Stimulated activated CD8-positive, alpha-beta memory T cell treated with anti-CD3 and anti-CD28 coated beads, Interleukin-12 subunit alpha, Interleukin-12 subunit beta, amount 100 ng/mL, for 1 hour (primary cell): ENCODE data around the gene TTLL10.

Experiments used
- DNase-seq: peaks from one replicate; pipeline ENCODE4 v3.0.0-alpha.2; 2020; ENCODE audit warnings: low read depth

Gene TTLL10

DNA sequence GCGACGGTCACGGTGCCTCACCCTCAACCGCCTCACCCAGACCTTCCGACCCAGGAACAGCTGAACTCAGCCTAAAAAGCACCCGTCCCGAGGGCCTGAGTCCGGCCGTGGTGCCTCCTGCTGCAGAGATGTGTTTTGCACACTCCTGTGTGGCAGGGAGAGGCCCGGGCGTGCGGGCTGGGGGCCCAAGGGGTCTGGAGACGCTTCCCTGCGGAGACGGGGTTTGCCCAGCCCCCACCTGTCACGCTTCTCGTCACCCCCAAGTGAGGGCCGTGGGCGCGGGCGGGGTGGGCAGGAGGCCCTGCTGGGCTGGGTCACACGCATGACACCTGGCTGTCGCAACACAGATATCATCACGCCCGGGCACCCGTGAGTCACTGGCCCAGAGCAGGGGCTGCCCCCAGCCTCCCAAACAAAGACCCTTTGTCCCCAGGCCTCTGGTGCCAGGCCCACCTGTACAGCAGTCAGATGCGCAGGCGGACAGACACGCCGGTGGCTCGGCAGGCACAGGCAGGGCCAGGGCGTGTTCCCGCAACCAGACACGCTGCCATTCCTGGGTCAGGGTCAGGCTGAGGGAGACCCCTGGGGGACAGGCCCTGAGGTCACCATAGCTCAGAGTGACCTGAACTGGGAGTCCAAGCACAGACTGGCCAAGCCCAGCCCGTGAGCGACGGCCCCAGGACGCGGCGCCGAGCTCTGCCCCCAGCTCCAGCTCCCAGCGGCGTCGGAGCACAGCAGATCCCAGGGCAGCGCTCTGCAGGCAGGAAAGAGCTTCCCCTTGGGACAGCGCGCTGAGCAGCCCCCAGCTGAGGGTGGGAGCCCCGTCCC lies 64.4 kb downstream of the TTLL10 start:
- no peak for DNase-seq

DNA sequence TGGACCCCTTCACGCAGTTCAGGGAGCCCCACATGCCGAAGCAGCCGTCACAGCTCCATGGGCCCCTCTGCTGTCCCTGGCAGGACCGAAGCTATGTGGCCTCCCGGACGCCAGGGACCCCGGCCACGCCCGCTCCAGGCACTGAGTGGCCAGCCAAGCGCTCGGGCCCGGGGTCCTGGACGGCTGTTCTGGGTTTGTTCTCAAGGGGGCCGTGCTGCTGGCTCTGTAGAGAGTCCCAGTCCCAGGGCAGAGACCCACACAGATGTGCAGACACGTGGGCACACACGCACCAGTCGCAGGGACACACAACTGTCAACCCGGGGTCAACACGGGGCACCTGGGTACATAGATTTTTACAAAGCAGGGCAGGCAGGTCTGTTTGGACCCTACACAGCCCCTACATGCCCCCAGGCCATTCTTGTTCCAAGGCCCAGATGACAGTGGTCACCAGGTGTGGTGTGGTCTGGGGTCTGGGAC lies 65.1 kb downstream of the TTLL10 start:
- no peak for DNase-seq

DNA sequence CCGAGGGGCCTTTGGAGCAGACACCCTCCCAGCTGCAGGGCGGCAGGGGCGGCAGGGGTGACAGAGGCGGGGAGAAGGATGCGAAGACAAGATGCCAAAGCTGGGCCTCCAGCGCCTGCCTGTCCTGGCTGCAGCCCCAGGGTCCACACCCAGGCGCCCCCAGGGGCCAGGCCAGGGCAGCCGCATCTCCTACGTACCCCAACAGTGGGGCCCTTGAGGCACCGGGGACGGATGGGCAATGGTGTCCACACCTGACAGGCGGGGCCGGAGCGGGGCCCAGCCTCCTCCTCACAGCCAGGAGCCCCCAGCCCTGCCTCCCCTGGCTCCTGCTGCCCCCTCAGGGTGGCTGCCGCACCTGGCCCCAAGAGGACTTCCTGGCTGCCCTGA lies 65.5 kb downstream of the TTLL10 start:
- DNase-seq, result no peak

DNA sequence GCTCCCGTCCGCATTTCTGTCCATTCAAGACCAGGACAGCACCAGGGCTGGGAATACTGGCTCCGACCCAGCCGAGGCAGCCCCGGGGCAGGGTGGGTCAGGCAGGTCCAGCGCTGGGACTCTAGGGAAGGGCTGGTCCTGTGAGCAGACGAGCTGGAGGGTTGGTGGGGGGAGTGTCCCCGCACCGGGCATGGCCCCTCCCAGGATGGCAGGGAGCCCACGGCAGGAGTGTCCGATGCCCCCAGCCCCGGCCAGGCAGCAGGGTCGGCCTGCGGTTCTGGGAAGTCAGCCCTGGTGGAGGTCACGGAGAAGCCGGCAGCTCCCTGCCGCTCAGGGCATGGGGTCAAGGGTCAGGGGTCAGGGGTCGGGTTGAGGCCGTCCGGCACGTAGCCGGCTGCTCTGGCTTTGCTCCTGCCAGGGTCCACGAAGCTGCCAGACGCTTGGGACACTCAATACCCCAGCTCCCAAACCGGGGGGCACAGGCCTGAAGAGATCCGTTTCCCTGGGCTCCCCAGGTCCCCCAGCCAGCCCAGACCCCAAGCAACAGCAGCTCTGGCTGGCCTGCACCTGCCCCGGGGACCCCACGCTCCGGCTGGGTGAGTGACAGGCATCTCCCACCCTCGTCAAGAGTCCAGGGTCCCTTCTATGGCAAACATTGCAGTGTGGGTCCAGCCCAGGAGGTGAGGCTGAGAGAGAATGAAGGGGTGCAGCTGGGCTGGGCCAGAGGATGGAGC lies 66.1 kb downstream of the TTLL10 start:
- no peak for DNase-seq

DNA sequence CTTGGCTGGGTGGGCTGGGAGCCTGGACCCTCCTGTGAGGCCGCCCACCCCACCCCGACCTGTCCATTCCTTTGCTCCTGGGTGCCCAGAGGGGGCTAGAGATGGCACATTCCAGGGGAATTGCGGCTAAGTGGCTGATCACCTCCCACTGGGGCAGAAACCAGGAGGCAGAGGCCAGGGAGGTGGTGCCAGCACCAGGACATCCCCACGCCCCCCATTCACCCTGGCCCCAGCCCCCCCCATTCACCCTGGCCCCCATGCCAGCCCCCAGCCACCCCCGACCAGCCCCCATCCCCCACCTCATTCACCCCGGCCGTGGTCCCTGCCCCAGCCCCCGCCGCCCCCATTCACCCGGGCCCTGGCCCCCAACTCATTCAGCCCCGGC lies 66.7 kb downstream of the TTLL10 start:
- DNase-seq, result no peak

DNA sequence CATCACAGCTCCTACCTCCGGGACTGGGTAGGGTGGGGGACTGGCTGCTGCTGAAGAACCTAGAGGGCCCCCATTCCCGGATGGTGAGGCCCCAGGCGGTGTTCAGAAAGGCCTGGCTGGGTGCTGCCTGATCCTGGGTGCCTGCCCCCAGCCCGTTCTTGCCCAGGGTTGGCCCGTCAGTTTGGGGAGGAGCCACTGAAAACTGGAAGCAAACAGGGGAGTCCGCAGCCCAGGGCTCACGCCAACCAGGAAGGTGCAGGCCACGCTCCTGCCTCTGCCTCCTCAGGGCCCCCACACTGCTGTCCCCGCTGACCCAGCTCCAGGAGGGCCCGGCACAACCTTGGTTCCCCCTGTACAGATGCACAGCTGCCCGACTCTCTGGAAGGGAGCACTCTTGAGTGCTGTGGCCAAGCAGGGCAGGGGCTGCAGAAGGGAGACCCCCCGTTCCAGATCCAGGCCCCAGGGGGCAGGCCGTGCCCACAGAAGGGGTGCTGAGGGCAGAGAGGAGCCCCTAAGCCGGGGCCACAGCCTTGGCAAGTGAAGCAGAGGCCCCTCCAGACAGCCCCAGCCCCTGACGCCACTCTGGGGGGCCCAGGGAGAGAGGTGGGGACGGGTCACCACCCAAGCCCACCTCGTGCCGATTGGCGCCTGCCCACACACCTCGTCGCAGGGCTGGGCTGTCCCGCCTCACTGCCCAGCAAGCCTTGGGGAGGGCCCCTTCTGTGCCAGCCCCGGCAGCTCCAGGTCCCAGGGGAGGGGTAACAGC lies 67.3 kb downstream of the TTLL10 start:
- no peak for DNase-seq

DNA sequence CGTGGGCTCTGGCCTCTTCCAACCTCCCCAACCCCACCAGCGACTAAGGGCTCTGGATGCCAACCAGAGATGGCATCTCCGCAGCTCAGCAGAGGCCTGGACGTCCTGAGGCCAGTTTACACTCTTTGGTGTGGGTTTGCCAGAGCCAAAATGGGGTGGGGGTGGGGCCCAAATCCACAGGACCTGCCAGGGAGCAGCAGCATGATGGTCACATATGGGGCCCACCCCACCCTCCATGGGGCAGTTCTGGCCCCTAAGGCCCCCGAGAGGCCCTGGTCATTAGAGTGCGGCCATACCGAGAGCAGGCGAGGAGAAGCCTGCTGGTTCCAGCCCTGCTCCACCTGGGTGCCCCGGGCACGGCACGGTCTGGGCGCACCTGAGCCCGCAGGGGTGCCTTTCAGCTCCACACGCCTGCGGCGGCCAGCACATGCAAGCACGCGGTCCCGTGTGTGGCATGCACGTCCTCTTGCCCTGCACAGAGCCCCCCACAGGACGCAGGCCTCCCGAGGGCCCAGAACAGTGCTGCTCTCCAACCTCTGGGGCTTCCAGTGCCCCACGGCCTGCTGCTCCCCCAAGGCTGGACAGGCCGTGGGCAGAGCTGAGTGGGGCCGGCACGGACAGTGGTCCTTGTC lies 68.0 kb downstream of the TTLL10 start:
- DNase-seq, result no peak

DNA sequence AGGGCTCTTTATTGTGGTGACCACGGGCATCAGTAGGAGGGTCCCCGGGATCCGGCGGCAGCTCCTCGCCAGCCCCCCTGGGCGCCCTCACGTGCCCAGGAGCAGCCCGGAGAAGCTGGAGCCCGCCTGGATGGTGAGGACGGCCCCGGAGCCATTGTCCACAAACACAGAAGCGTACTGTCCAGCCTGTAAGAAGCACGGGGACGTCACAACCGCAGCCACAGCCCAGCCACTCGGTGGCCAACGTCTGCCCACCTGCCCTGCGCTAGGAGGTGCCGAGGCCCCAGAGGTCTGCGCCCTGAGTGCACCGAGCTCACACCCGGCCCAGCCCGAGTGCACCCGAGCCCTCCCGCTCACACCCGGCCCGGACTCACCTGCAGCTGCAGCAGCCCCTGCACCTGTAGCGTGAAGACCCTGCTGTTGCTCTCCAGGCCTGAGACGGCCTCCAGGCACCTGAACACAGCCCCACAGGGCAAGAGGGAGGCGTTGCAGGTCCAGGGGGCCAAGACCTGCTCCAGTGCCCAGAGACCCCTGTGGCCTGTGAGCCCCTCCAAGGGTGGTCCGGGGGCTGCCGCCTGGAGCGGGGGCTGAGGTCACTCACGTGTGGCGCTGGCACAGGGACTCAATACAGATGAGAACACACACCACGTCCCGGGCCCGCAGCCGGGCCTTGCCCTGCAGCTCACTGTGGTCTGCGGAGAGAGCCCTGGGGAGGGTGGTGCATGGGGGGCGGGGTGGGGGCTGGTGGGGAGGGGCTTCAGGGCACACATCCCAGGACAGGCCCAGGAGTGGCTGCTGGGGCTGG lies 69.0 kb downstream of the TTLL10 start:
- DNase-seq, result no peak

DNA sequence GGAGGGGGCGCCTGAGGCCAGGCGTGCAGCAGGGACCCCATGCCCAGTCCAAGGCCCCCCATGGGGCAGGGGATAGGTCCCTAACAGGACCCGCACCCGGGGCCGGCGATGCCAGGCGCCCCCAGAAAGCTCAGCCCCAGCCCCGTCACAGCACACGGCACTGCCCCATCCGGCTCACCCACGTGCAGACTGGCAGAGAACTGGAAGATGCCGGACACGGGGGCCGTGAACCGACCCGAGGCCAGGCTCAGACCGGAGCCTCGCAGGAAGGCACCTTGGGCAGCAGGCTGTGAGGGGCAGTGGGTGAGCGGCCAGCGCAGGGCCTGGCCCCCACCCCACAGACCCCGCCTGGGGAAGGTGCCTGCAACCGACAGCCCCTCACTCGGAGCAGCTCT lies 69.6 kb downstream of the TTLL10 start:
- no peak for DNase-seq

DNA sequence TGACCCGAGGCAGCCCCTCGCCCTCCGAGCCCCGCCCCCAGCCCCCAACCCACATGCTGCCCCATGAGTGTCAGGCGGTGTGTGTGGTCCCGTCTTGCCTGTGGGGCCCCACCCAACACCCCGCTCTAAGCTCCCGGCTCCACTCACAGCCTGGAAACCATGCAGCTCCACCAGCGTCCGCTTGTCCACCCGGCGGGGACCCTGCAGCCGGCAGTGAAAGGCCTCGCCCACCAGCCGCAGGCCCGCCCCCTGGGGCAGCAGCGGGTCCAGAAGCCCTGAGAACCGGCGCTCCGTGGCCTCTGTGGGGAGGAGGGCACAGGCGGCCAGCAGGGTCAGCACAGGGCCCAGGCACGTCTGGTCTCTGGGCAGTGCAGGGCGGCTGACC lies 70.1 kb downstream of the TTLL10 start:
- no peak for DNase-seq

DNA sequence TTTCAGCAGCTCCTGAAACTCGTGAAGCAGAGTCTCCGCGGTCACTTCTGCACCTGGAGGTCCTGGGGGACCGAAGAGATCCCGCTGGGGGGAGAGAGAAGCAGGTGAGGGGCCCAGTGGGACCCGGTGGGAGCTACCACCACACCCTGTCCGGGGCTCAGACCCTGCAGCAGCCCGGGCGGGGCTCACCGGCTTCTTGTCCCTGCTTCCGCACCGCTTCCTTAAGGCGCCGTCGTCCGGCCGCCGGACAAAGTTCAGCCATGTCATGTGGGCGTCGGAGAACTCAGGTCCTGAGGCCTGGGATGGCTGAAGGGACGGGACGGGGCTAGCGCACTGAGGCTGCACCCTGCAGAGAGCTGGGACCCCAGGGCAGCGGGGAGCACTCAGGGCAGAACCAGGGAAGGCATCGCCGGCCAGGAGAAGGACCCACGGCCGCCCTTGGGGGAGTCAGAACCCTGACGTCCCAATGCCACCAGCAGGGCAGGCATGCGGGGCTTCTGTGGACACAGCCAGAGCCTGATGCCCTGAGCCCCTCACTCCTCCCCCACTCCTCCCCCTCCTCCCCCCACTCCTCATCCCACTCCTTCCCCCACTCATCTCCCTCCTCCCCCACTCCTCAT lies 70.6 kb downstream of the TTLL10 start:
- DNase-seq, result no peak

DNA sequence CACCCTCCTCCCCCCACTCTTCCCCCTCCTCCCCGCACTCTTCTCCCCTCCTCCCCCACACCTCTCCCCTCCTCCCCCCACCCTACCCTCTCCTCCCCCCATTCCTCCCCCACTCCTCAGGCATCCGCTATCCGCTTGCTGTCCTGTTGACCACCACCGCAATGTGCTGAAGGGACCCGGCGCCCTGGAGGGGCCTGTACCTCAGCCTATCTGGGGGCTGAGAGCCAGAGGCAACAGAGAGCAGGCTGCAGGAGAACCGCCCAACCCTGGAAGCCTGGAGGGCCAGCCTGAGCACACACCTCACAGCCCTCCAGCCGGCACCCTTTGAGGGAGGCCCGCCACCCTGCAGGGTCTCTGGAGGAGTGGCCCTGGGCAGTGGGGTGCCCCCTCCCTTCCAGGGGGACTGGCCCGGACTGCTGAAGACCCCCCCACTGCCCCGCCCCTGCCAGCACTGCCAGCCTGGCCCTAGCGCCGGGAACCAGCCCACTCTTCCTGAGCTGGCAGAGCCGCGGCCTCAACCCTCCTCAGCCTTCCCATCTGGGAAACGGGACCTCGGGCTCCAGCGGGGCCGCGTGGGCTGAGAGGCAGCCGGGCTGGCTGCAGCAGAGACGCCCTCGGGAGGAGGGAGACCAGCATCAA lies 71.6 kb downstream of the TTLL10 start:
- DNase-seq, result no peak

DNA sequence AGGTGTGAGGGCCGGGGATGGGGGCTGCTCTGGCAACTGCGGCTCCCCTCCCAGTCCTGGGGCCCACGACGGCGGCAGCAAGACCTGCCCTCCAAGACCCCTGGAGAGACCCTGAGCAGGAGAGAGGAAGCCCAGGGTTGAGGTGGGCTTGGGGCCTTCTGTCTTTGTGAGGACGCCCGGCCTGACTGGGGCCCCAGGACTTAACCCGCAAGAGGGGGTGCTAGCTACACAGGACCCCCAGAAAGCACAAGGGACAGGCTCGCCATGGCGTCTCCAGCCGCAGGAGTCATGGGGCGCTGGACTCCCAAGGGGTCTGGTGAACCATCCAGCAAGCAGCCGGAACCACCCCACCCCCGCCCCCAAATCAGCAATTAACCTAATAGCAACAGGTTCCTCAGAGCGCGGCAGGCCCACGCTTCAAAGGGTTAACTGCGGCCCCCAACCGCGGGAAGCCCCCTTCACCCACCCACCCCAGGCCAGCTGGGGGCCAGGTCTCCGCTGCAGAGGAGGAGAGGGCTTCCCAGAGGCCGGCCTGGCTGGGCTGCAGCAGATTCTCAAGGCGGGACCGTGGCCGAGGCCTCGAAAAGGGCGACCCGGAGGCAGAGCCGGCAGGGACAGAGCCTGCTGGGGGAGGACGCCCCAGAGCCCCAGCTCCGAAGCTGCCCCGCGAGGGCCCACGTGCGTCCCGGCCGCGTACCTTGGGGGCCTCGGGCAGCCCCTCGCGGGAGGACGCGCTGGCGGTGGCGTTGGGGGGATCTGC lies 72.3 kb downstream of the TTLL10 start:
- DNase-seq, result no peak

DNA sequence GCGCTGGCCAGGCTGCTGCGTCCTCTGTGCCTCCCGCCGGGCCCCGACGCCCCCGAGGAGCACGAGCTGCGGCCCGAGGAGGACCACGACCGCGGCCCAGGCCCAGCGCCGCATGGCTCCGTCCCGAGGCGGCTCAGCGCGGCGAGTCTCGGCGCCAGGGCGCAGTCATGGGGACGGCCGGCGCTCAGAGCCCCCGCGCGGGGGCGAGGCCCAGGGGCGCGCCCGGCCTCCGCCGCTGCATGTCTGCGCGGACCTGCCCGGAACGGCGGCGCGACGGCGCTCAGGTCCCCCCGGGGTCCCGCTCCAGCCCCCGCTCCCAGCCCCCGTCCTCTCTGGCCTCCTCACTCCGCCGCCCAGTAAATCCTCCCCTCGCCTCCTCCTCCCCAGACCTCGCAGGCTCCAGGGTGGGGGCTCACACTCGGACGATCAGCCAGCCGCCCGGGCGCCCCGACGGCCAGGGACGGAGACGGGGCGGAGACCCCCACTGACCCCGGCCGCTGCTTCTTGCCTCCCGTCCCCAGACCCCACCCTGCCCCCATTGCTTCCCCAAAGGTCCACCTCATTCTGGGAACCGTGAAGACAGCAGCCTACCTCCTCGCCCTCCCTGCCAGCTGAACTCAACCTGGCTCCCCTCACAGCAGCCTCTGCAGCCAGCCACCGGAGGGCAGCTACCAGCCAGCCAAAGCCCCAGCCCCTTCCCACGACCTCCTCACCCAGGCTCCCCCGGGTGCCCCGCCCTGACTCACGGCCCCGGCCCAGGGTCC lies 73.1 kb downstream of the TTLL10 start, which contains the start of gene C1QTNF12:
Gene C1QTNF12, minus strand, starts transcription at position 146 of the 764 bp plus-strand sequence. Its CDS starts 32 bp downstream, at position 114.
- DNase-seq, result no peak

DNA sequence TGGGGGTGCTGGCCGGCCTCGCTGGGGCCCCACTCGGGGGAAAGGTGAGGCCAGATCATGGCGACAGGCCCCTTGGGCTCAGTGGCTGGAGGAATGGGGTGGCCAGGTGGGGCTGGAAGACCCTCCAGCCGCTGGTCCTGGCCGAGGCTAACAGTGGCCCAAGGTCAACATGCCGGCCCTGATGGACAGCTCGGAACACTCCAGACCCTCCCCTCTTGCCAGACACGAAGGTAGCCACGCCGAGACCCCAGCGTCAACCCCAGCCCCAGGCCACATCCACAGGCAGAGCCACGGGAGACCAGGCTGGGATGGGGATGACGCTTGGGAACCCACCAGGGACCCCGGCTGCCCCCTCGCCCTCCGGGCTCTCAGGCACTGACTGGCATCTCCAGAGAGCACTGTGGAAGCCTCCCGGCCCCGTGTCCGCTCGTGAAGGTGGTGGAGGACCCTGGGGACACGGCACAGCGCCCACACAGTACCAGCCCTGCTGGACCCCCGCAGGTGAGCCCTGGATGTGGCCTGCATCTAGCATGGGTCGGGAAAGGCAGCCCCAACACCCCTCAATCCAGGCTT lies 73.7 kb downstream of the TTLL10 start:
- DNase-seq, result no peak
